Neural crest cell (in vitro differentiated cells): ENCODE measurements around the gene PHF12. TPM values are rescaled to one million over a fixed set of nuclear protein-coding genes. Genes with fewer than 3 reads are reported as not detected.

Source experiments
- DNase-seq: peaks from one replicate; pipeline ENCODE4 v3.0.0; 2021; ENCODE audit warnings: low read depth, mixed read lengths, low spot score
- H3K27ac Mint-ChIP-seq: one replicate; pipeline ENCODE4 v1.8.0; 2021; ENCODE audit warnings: mild to moderate bottlenecking, mixed read lengths; ENCODE audit not compliant: unreplicated experiment
- H3K27me3 Mint-ChIP-seq: 2 replicates; pipeline ENCODE4 v1.8.0; 2021; ENCODE audit warnings: low read depth, mild to moderate bottlenecking, mixed read lengths
- H3K36me3 Mint-ChIP-seq: 2 replicates; pipeline ENCODE4 v1.8.0; 2021; ENCODE audit warnings: low read depth, mild to moderate bottlenecking, mixed read lengths
- H3K4me1 Mint-ChIP-seq: 2 replicates; pipeline ENCODE4 v1.8.0; 2021; ENCODE audit warnings: mixed read lengths
- H3K4me3 Mint-ChIP-seq: one replicate; pipeline ENCODE4 v1.8.0; 2021; ENCODE audit warnings: mild to moderate bottlenecking, mixed read lengths
- H3K9me3 Mint-ChIP-seq: 2 replicates; pipeline ENCODE4 v1.8.0; 2021; ENCODE audit warnings: mixed read lengths
- CTCF ChIP-seq: fragments of 200-600 bp; sonication (generic); conservative IDR thresholded peaks from 2 replicates; pipeline ENCODE4 v1.5.0; 2021; ENCODE audit warnings: antibody characterized with exemption, mild to moderate bottlenecking
- total RNA-seq: library from RNA; stranded (reverse); gene quantifications from 2 replicates; pipeline ENCODE4 v1.2.1, GENCODE V29; 2021

PHF12 gene
- total RNA-seq, 1 donor from 2014 or later, result 64.7 TPM

GRCh38 chr17:28968914-28969295 is 17.6 kb upstream of the PHF12 start:
- peak overlapping the region; percentile 39 for H3K4me3 Mint-ChIP-seq
- TF ChIP-seq CTCF, result no peak
- no peak for DNase-seq
- peaks cover 8% of the 10 kb centered on the region for H3K27me3 Mint-ChIP-seq
- no peaks in the 10 kb centered on the region for H3K9me3 Mint-ChIP-seq
- H3K4me1 Mint-ChIP-seq, result peaks cover 40% of the 10 kb centered on the region
- H3K27ac Mint-ChIP-seq, result peak overlapping the region; percentile 36
- H3K36me3 Mint-ChIP-seq, result no peaks in the 10 kb centered on the region

- peaks cover 8% of the 10 kb centered on the region for H3K27me3 Mint-ChIP-seq
- TF ChIP-seq CTCF, result no peak
- peak overlapping the region; percentile 39 for H3K4me3 Mint-ChIP-seq
- peaks cover 40% of the 10 kb centered on the region for H3K4me1 Mint-ChIP-seq
- H3K9me3 Mint-ChIP-seq, result no peaks in the 10 kb centered on the region
- DNase-seq, result peak; percentile 38
- H3K27ac Mint-ChIP-seq, result peak overlapping the region; percentile 48
- H3K36me3 Mint-ChIP-seq, result no peaks in the 10 kb centered on the region
These were observed 17.1 kb upstream of the PHF12 start for GRCh38 chr17:28968231-28968913.

GRCh38 chr17:28967221-28968135 is 16.2 kb upstream of the PHF12 start:
- H3K27me3 Mint-ChIP-seq, result peaks cover 8% of the 10 kb centered on the region
- H3K4me1 Mint-ChIP-seq, result peaks cover 40% of the 10 kb centered on the region
- H3K27ac Mint-ChIP-seq, result peak overlapping the region; percentile 48
- H3K4me3 Mint-ChIP-seq, result no peak overlapping the region
- TF ChIP-seq CTCF, result no peak
- no peak for DNase-seq
- H3K9me3 Mint-ChIP-seq, result no peaks in the 10 kb centered on the region
- H3K36me3 Mint-ChIP-seq, result no peaks in the 10 kb centered on the region

GRCh38 chr17:28963841-28964240 is 12.5 kb upstream of the PHF12 start:
- DNase-seq, result no peak
- H3K27me3 Mint-ChIP-seq, result peaks cover 5% of the 10 kb centered on the region
- peaks cover 18% of the 10 kb centered on the region for H3K4me1 Mint-ChIP-seq
- H3K9me3 Mint-ChIP-seq, result no peaks in the 10 kb centered on the region
- H3K27ac Mint-ChIP-seq, result no peak overlapping the region
- H3K36me3 Mint-ChIP-seq, result no peaks in the 10 kb centered on the region
- no peak for TF ChIP-seq CTCF
- H3K4me3 Mint-ChIP-seq, result no peak overlapping the region

GRCh38 chr17:28963055-28963611 is 11.8 kb upstream of the PHF12 start:
- no peak for TF ChIP-seq CTCF
- H3K4me3 Mint-ChIP-seq, result no peak overlapping the region
- peaks cover 5% of the 10 kb centered on the region for H3K27me3 Mint-ChIP-seq
- H3K9me3 Mint-ChIP-seq, result no peaks in the 10 kb centered on the region
- peaks cover 11% of the 10 kb centered on the region for H3K4me1 Mint-ChIP-seq
- no peak overlapping the region for H3K27ac Mint-ChIP-seq
- H3K36me3 Mint-ChIP-seq, result no peaks in the 10 kb centered on the region
- no peak for DNase-seq
